GM23338 (cell line): ENCODE measurements around the gene RGS6. TPM values are rescaled to one million over a fixed set of nuclear protein-coding genes. Genes with fewer than 3 reads are reported as not detected.

Experiments
- ATAC-seq: fragments of 200-7000 bp; cut with Tn5 transposase; 3 replicates; pipeline ENCODE4 v1.9.1; 2020
- DNase-seq: peaks from one replicate; pipeline ENCODE4 v3.0.0-alpha.2; 2015; ENCODE audit warnings: low spot score
- H2AFZ ChIP-seq: fragments of 200-600 bp; sonication (generic); 2 replicates; pipeline ENCODE4 v1.8.0; 2016; ENCODE audit warnings: antibody characterized with exemption, mild to moderate bottlenecking, moderate library complexity
- H3F3A ChIP-seq: fragments of 200-600 bp; sonication (generic); replicated peaks from 2 replicates; pipeline ENCODE4 v1.8.0; 2017; ENCODE audit warnings: antibody characterized with exemption, mixed run types, low read depth
- H3K27ac ChIP-seq: fragments of 200-600 bp; sonication (generic); 2 replicates; pipeline ENCODE4 v1.6.1; 2016; ENCODE audit warnings: low read depth
- H3K27me3 ChIP-seq: fragments of 200-600 bp; sonication (generic); 2 replicates; pipeline ENCODE4 v1.8.0; 2016; ENCODE audit warnings: mild to moderate bottlenecking, mixed run types, moderate library complexity; ENCODE audit not compliant: insufficient read depth
- H3K36me3 ChIP-seq: fragments of 200-600 bp; sonication (generic); 2 replicates; pipeline ENCODE4 v1.8.0; 2016; ENCODE audit warnings: mild to moderate bottlenecking; ENCODE audit not compliant: insufficient read depth
- H3K4me1 ChIP-seq: fragments of 200-600 bp; sonication (generic); 2 replicates; pipeline ENCODE4 v1.8.0; 2016; ENCODE audit warnings: mild to moderate bottlenecking, moderate library complexity; ENCODE audit not compliant: insufficient read depth
- H3K4me2 ChIP-seq: fragments of 200-600 bp; sonication (generic); 2 replicates; pipeline ENCODE4 v1.7.1; 2017; ENCODE audit warnings: mixed run types
- H3K4me3 ChIP-seq: fragments of 200-600 bp; sonication (generic); 2 replicates; pipeline ENCODE4 v1.6.1; 2016; ENCODE audit warnings: mixed run types
- H3K79me2 ChIP-seq: fragments of 200-600 bp; sonication (generic); replicated peaks from 2 replicates; pipeline ENCODE4 v1.8.0; 2017; ENCODE audit warnings: mild to moderate bottlenecking; ENCODE audit not compliant: insufficient read depth
- H3K9me2 ChIP-seq: fragments of 200-600 bp; sonication (generic); 2 replicates; pipeline ENCODE4 v1.8.0; 2017; ENCODE audit not compliant: insufficient read depth
- H4K20me1 ChIP-seq: fragments of 200-600 bp; sonication (generic); replicated peaks from 2 replicates; pipeline ENCODE4 v1.8.0; 2017; ENCODE audit warnings: mild to moderate bottlenecking; ENCODE audit not compliant: insufficient read depth
- H3K27ac Mint-ChIP-seq: 2 replicates; pipeline ENCODE4 v1.8.0; 2020; ENCODE audit warnings: inconsistent platforms, mild to moderate bottlenecking, moderate library complexity, mixed read lengths
- H3K27me3 Mint-ChIP-seq: 3 replicates; pipeline ENCODE4 v1.8.0; 2022; ENCODE audit warnings: low read depth, mild to moderate bottlenecking, moderate library complexity, mixed read lengths, inconsistent platforms; ENCODE audit not compliant: insufficient read depth, poor library complexity
- H3K36me3 Mint-ChIP-seq: 3 replicates; pipeline ENCODE4 v1.8.0; 2021; ENCODE audit warnings: low read depth, mild to moderate bottlenecking, inconsistent platforms, moderate library complexity, mixed read lengths
- H3K4me1 Mint-ChIP-seq: 3 replicates; pipeline ENCODE4 v1.8.0; 2020; ENCODE audit warnings: mild to moderate bottlenecking, inconsistent platforms, mixed read lengths
- H3K4me3 Mint-ChIP-seq: 3 replicates; pipeline ENCODE4 v1.8.0; 2021; ENCODE audit warnings: moderate library complexity, mild to moderate bottlenecking, inconsistent platforms, mixed read lengths
- H3K9me3 Mint-ChIP-seq: 3 replicates; pipeline ENCODE4 v1.8.0; 2020; ENCODE audit warnings: moderate library complexity, mild to moderate bottlenecking, inconsistent platforms, mixed read lengths
- CREB1 ChIP-seq: fragments of 250-450 bp; sonication (Bioruptor Pico); IDR thresholded peaks from 2 replicates; pipeline ENCODE4 v1.5.0; 2020; ENCODE audit warnings: low read depth, mild to moderate bottlenecking, moderate library complexity
- EZH2 ChIP-seq: fragments of 200-600 bp; sonication (generic); IDR thresholded peaks from one replicate; pipeline ENCODE4 v1.8.0; 2017; ENCODE audit warnings: antibody characterized with exemption, mild to moderate bottlenecking, low read depth; ENCODE audit not compliant: unreplicated experiment
- EZH2phosphoT487 ChIP-seq: fragments of 200-600 bp; sonication (generic); IDR thresholded peaks from one replicate; pipeline ENCODE4 v1.8.1; 2018; ENCODE audit warnings: antibody characterized with exemption; ENCODE audit not compliant: unreplicated experiment
- JUNB ChIP-seq: IDR thresholded peaks from one replicate; pipeline ENCODE4 v1.6.1; 2016; ENCODE audit warnings: antibody characterized with exemption; ENCODE audit not compliant: unreplicated experiment
- NANOG ChIP-seq: IDR thresholded peaks from 2 replicates; pipeline ENCODE4 v1.6.1; 2016; ENCODE audit warnings: antibody characterized with exemption, borderline replicate concordance
- POLR2AphosphoS5 ChIP-seq: IDR thresholded peaks from 2 replicates; pipeline ENCODE4 v1.6.1; 2016; ENCODE audit warnings: antibody characterized with exemption, low read depth
- STAT1 ChIP-seq: IDR thresholded peaks from one replicate; pipeline ENCODE4 v1.6.1; 2016; ENCODE audit warnings: antibody characterized with exemption; ENCODE audit not compliant: unreplicated experiment
- ZNF114 ChIP-seq: fragments of 250-450 bp; sonication (Bioruptor Pico); IDR thresholded peaks from 2 replicates; pipeline ENCODE4 v1.5.0; 2020; ENCODE audit warnings: mild to moderate bottlenecking, moderate library complexity
- ZNF331 ChIP-seq: fragments of 250-450 bp; sonication (Bioruptor Pico); IDR thresholded peaks from 2 replicates; pipeline ENCODE4 v1.5.0; 2020; ENCODE audit warnings: low read depth, mild to moderate bottlenecking, moderate library complexity
- ZNF462 ChIP-seq: fragments of 250-450 bp; sonication (Bioruptor Pico); IDR thresholded peaks from 2 replicates; pipeline ENCODE4 v1.5.0; 2020; ENCODE audit warnings: mild to moderate bottlenecking, moderate library complexity
- polyA plus RNA-seq: library from polyadenylated mRNA; unstranded; fragments of >200 nt; fragmentation: Nextera tagmentation; extraction: Ambion mirVana; gene quantifications from 2 replicates; pipeline ENCODE4 v1.2.1, GENCODE V29; 2016
- total RNA-seq: library from RNA; depleted of rRNA; stranded (reverse); fragments of >200 nt; shearing (Covaris generic); gene quantifications from 2 replicates; pipeline ENCODE4 v1.2.3, GENCODE V29; 2014
- TF ChIP-seq, protein P1 (sequence below): IDR thresholded peaks from one replicate; pipeline ENCODE4 v1.6.1; 2018; ENCODE audit warnings: antibody characterized with exemption; ENCODE audit not compliant: unreplicated experiment

RGS6 gene
- total and polyA plus RNA-seq, 2 experiments from 2014 or later, result 0.66 to 0.83 TPM

GRCh38 chr14:72501439-72501838, 569.2 kb downstream of the RGS6 start:
- Histone ChIP-seq H3K27me3 (no peaks in the 10 kb centered on the region), H4K20me1 (no peaks in the 10 kb centered on the region), H3K4me1 (no peaks in the 10 kb centered on the region), H3K27ac (no peak overlapping the region), H2AFZ (no peak overlapping the region), H3K36me3 (no peaks in the 10 kb centered on the region), H3K4me3 (no peak overlapping the region), H3K4me2 (no peak overlapping the region), H3K9me2 (peaks cover 5% of the 10 kb centered on the region), H3K79me2 (no peaks in the 10 kb centered on the region), H3F3A (no peaks in the 10 kb centered on the region)
- Mint-ChIP-seq H3K36me3 (peaks cover 4% of the 10 kb centered on the region; the same call in 1 of the 3 replicates), H3K27ac (no peak overlapping the region), H3K9me3 (peaks cover 20% of the 10 kb centered on the region), H3K4me3 (no peak overlapping the region), H3K4me1 (no peaks in the 10 kb centered on the region), H3K27me3 (peaks cover 3% of the 10 kb centered on the region)
- DNase-seq (no peak), ATAC-seq (no peak)
- TF ChIP-seq EZH2 (no peak), JUNB (no peak), ZNF331 (no peak)
- TF ChIP-seq, protein P1, sequence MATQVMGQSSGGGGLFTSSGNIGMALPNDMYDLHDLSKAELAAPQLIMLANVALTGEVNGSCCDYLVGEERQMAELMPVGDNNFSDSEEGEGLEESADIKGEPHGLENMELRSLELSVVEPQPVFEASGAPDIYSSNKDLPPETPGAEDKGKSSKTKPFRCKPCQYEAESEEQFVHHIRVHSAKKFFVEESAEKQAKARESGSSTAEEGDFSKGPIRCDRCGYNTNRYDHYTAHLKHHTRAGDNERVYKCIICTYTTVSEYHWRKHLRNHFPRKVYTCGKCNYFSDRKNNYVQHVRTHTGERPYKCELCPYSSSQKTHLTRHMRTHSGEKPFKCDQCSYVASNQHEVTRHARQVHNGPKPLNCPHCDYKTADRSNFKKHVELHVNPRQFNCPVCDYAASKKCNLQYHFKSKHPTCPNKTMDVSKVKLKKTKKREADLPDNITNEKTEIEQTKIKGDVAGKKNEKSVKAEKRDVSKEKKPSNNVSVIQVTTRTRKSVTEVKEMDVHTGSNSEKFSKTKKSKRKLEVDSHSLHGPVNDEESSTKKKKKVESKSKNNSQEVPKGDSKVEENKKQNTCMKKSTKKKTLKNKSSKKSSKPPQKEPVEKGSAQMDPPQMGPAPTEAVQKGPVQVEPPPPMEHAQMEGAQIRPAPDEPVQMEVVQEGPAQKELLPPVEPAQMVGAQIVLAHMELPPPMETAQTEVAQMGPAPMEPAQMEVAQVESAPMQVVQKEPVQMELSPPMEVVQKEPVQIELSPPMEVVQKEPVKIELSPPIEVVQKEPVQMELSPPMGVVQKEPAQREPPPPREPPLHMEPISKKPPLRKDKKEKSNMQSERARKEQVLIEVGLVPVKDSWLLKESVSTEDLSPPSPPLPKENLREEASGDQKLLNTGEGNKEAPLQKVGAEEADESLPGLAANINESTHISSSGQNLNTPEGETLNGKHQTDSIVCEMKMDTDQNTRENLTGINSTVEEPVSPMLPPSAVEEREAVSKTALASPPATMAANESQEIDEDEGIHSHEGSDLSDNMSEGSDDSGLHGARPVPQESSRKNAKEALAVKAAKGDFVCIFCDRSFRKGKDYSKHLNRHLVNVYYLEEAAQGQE, result no peak

DNA sequence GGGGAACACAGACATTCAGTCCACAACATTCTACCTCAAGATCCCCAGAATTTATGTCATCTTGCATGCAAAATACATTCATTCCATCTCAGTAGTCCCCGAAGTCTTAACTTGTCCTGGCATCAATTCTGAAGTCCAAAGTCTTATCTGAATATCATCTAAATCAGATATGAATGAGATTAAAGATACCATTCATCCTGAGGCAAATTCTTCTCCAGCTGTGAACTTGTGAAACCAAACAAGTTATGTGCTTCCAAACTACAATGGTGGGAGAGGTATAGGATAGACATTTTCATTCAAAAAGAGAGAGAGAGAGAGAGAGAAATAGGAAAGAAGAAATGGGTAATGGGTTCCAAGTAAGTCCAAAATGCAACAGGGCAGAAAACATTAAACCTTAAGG, 571.0 kb downstream of the RGS6 start:
- Histone ChIP-seq H3K4me2 (no peak overlapping the region), H3K9me2 (peaks cover 9% of the 10 kb centered on the region), H3F3A (no peaks in the 10 kb centered on the region), H3K4me3 (no peak overlapping the region), H3K4me1 (no peaks in the 10 kb centered on the region), H3K27me3 (no peaks in the 10 kb centered on the region), H2AFZ (no peak overlapping the region), H4K20me1 (no peaks in the 10 kb centered on the region), H3K27ac (no peak overlapping the region), H3K36me3 (no peaks in the 10 kb centered on the region), H3K79me2 (no peaks in the 10 kb centered on the region)
- no peak for ATAC-seq
- Mint-ChIP-seq H3K4me1 (no peaks in the 10 kb centered on the region), H3K27me3 (peaks cover 3% of the 10 kb centered on the region), H3K27ac (no peak overlapping the region), H3K9me3 (peaks cover 20% of the 10 kb centered on the region), H3K4me3 (no peak overlapping the region), H3K36me3 (peaks cover 4% of the 10 kb centered on the region; the same call in 1 of the 3 replicates)
- no peak for DNase-seq
- no peak for TF ChIP-seq POLR2AphosphoS5
- TF ChIP-seq ZNF114 (CRISPR knock-in tag), result no peak
- TF ChIP-seq STAT1, result no peak
- TF ChIP-seq EZH2phosphoT487, result no peak
- TF ChIP-seq ZNF331, result no peak
- TF ChIP-seq NANOG, result no peak
- no peak for TF ChIP-seq JUNB
- no peak for TF ChIP-seq CREB1 (CRISPR knock-in tag)
- TF ChIP-seq ZNF462 (CRISPR knock-in tag), result no peak
